Activated CD8-positive, alpha-beta memory T cell treated with anti-CD3 and anti-CD28 coated beads, Interleukin-2, amount 10 ng/mL, durations not matched to agents 7 days and 5 days (primary cell): Measurements from ENCODE around the gene FOXO1. TPM values are rescaled to one million over a fixed set of nuclear protein-coding genes. Genes with fewer than 3 reads are reported as not detected.
"Not testable (repeated sequence)": the region's sequence is repeated elsewhere in the genome, so short reads cannot be mapped to it uniquely, and the experiment has no call there.

Experiments used
- ATAC-seq: fragments of 150-1000 bp; cut with Tn5 transposase; one replicate; pipeline ENCODE4 v1.10.0; 2021; ENCODE audit warnings: moderate library complexity
- CTCF ChIA-PET: fragments of 350-600 bp; sonication (Branson Sonifier 250); formaldehyde crosslinking; loops from one replicate; lab custom pipeline; 2021; ENCODE audit warnings: antibody characterized with exemption; lab: Charles Lee
- DNase-seq: peaks from one replicate; pipeline ENCODE4 v3.0.0-alpha.2; 2020
- H3K27ac Mint-ChIP-seq: one replicate; pipeline ENCODE4 v1.8.0; 2021; ENCODE audit warnings: mild to moderate bottlenecking, mixed read lengths
- H3K27me3 Mint-ChIP-seq: one replicate; pipeline ENCODE4 v1.8.0; 2021; ENCODE audit warnings: mixed read lengths
- H3K36me3 Mint-ChIP-seq: one replicate; pipeline ENCODE4 v1.8.0; 2021; ENCODE audit warnings: mild to moderate bottlenecking, mixed read lengths
- H3K4me1 Mint-ChIP-seq: one replicate; pipeline ENCODE4 v1.8.0; 2021; ENCODE audit warnings: mixed read lengths
- H3K4me3 Mint-ChIP-seq: one replicate; pipeline ENCODE4 v1.8.0; 2021; ENCODE audit warnings: mild to moderate bottlenecking, moderate library complexity, mixed read lengths
- H3K9me3 Mint-ChIP-seq: one replicate; pipeline ENCODE4 v1.8.0; 2022; ENCODE audit warnings: low read depth, mixed read lengths
- total RNA-seq, 2 experiments: library from RNA; stranded (reverse); gene quantifications; one replicate each; pipeline ENCODE4 v1.2.3, GENCODE V29; 2021

Gene FOXO1
- total RNA-seq = 10 to 100 TPM; 20.2 to 27.1 TPM

DNA sequence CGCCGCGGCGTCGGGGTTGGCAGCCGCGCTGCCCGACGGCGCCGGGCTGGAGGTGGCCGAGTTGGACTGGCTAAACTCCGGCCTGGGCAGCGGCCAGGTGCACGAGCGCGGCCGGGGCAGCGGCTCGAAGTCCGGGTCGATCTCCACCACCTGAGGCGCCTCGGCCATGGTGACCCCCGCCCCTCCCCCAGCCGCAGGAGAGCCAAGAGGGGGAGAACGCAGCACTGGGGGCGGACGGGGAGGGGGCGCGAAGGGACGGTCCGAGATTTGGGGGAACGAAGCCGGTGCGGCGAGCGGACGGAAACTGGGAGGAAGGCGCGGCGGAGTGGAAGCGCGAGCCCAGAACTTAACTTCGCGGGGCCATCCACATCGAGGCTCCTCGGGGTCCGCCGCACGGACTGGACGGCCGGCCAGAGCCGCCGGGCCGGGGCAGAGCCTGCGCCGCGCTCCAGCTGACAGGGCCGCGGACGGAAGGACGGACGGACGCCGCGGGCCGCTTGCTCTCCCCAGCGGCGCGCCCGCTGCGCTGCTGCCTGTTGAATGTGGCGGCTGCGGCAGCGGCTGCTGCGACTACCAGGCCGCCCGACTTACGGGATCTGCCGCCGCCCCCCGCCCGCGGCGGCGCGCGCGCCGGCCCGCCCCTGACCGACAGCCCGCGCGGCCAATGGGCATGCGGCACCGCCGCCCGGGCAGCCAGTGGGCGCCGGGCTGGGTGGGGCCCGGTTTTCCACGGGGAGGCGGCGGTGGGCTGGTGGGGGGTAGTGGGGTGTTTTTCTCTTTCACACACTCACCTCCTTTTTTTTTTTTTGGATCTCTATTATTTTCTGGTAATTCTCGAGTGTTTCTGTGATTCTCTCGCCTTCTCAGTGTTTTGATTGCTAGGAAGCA lies at the start of gene FOXO1:
FOXO1 (minus strand) TSS at position 597 of the 888 bp plus-strand sequence; CDS start at position 168, 429 bp downstream.
- Mint-ChIP-seq H3K27me3 (no peaks in the 10 kb centered on the region), H3K9me3 (no peaks in the 10 kb centered on the region), H3K4me1 (peaks cover 30% of the 10 kb centered on the region), H3K4me3 (peak within 1 kb of the TSS; percentile 91), H3K36me3 (peaks cover 5% of the 10 kb centered on the region), H3K27ac (peak within 1 kb of the TSS; percentile 94)
- CTCF ChIA-PET = interaction anchor here (0.7 to 1.8 kb wide), 5 partner anchors 10 to 111 kb away, joined by 3 to 5 read pairs (median 4); no protein-coding TSS in a partner anchor
- DNase-seq = peak; percentile 88
- peak; percentile 73 for ATAC-seq

DNA sequence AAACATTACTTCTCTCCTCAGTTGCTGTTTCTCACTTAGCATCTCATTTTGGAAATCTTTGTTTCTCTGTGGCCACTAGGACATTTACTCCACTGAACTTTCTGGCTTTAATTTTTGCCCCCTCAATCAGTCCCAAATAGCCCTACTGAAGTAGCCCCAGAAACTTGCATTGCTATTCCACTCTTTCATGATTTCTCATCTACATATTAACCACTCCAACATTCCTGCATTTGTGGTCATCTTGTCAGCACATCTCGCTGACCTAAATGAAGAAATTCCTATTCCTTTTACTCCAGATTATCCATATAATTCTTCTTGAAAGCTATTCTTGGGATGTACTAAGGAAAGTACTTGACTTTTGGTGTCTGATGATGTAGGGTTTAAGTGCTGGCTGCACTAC lies 48.0 kb upstream of the FOXO1 start:
- ATAC-seq, H3K27ac Mint-ChIP-seq, H3K4me1 Mint-ChIP-seq, H3K9me3 Mint-ChIP-seq, CTCF ChIA-PET, H3K4me3 Mint-ChIP-seq, DNase-seq, H3K27me3 Mint-ChIP-seq: not testable (repeated sequence)
- peaks cover 49% of the 10 kb centered on the region for H3K36me3 Mint-ChIP-seq

- H3K27me3 Mint-ChIP-seq = no peaks in the 10 kb centered on the region
- CTCF ChIA-PET = no interaction called here
Observed at GRCh38 chr13:40706439-40706838, 40.0 kb upstream of the FOXO1 start.

GRCh38 chr13:40697711-40698110 lies 31.3 kb upstream of the FOXO1 start:
- no peaks in the 10 kb centered on the region for H3K27me3 Mint-ChIP-seq

More at GRCh38 chr13:40706439-40706838, 40.0 kb upstream of the FOXO1 start:
- Mint-ChIP-seq H3K4me3 (no peak overlapping the region), H3K36me3 (peaks cover 12% of the 10 kb centered on the region), H3K9me3 (peaks cover 16% of the 10 kb centered on the region), H3K4me1 (peaks cover 12% of the 10 kb centered on the region), H3K27ac (no peak overlapping the region)
- DNase-seq = no peak
- peak; percentile 30 for ATAC-seq

GRCh38 chr13:40694426-40694825 lies 28.0 kb upstream of the FOXO1 start:
- no peak for DNase-seq
- Mint-ChIP-seq H3K27me3 (no peaks in the 10 kb centered on the region), H3K4me3 (no peak overlapping the region), H3K36me3 (no peaks in the 10 kb centered on the region), H3K4me1 (no peaks in the 10 kb centered on the region), H3K27ac (no peak overlapping the region), H3K9me3 (no peaks in the 10 kb centered on the region)
- CTCF ChIA-PET = interaction anchor here (1.1 kb wide), 1 partner anchor 26 kb away, joined by 3 read pairs; no protein-coding TSS in a partner anchor
- ATAC-seq = no peak

More at GRCh38 chr13:40697711-40698110, 31.3 kb upstream of the FOXO1 start:
- Mint-ChIP-seq H3K9me3 (no peaks in the 10 kb centered on the region), H3K4me3 (no peak overlapping the region), H3K27ac (no peak overlapping the region), H3K36me3 (no peaks in the 10 kb centered on the region), H3K4me1 (no peaks in the 10 kb centered on the region)
- CTCF ChIA-PET = no interaction called here
- ATAC-seq (no peak), DNase-seq (no peak)

DNA sequence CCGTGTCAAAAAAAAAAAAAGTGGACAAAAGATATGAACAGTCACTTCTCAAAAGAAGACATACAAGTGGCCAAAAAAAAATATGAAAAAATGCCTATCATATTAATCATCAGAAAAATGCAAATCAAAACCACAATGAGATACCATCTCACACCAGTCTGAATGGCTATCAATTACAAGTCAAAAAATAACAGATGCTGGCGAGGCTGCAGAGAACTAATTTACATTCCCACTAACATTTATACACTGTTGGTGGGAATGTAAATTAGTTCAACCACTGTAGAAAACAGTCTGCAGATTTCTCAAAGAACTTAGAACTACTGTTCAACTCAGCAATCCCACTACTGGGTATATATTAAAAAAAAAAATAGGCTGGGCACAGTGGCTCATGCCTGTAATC lies 26.5 kb upstream of the FOXO1 start:
- ATAC-seq (no peak), DNase-seq (no peak)
- Mint-ChIP-seq H3K27ac (no peak overlapping the region), H3K9me3 (no peaks in the 10 kb centered on the region), H3K4me3 (no peak overlapping the region), H3K4me1 (no peaks in the 10 kb centered on the region), H3K36me3 (no peaks in the 10 kb centered on the region), H3K27me3 (no peaks in the 10 kb centered on the region)
- CTCF ChIA-PET = no interaction called here

GRCh38 chr13:40688781-40689180 lies 22.3 kb upstream of the FOXO1 start:
- H3K27ac Mint-ChIP-seq = no peak overlapping the region
- H3K4me3 Mint-ChIP-seq = no peak overlapping the region
- no peaks in the 10 kb centered on the region for H3K9me3 Mint-ChIP-seq
- CTCF ChIA-PET = no interaction called here
- DNase-seq (no peak), ATAC-seq (no peak)
- H3K27me3 Mint-ChIP-seq = no peaks in the 10 kb centered on the region
- no peaks in the 10 kb centered on the region for H3K36me3 Mint-ChIP-seq
- no peaks in the 10 kb centered on the region for H3K4me1 Mint-ChIP-seq

GRCh38 chr13:40682449-40683240 lies 16.2 kb upstream of the FOXO1 start:
- peaks cover 4% of the 10 kb centered on the region for H3K4me1 Mint-ChIP-seq
- no peaks in the 10 kb centered on the region for H3K9me3 Mint-ChIP-seq
- H3K4me3 Mint-ChIP-seq = no peak overlapping the region
- CTCF ChIA-PET = interaction anchor here (0.7 to 6.9 kb wide), 23 partner anchors 8 to 1000 kb away, joined by 3 to 55 read pairs (median 5); partner anchors contain the start of gene SLC25A15
- no peaks in the 10 kb centered on the region for H3K36me3 Mint-ChIP-seq
- ATAC-seq (no peak), DNase-seq (no peak)
- H3K27ac Mint-ChIP-seq = no peak overlapping the region
- H3K27me3 Mint-ChIP-seq = no peaks in the 10 kb centered on the region

DNA sequence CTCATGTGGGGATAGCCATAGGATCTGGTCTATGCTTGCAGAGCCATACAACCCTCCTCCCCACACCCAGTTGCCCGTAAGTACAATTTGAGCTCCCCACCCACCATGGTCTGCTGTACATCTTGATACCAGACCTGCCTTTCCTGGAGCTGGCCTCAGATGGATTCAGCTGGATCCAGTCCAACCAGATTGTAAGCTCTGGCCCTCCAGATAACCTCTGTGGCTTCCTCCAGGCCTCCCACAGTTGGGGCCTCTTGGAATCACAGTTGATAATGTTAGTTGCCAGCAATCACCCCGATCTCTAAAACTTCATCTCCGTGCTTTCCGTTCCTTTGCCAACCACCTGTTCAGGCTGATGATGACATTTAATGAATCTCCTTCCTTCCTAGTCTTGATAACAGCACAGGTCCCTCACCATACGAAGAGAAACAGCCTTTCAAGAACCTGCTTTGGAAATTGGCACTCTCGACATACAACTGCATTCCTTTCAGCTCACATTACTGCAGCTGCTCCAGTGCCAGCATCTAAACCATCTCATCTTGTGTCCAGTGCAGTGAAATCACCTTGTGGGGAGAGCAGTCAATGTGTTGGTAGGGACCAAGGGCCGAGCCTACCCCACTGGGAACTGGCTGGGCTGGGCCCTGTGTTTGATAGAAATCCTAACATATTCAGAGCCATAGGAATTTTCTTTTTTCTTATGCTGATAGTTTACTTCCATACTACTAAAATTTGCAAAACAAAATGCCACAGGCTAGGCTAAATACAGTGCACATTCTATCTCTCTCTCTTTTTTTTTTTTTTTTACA lies 15.1 kb upstream of the FOXO1 start:
- Mint-ChIP-seq H3K4me3 (no peak overlapping the region), H3K27ac (no peak overlapping the region), H3K9me3 (no peaks in the 10 kb centered on the region), H3K27me3 (no peaks in the 10 kb centered on the region), H3K4me1 (peaks cover 4% of the 10 kb centered on the region), H3K36me3 (no peaks in the 10 kb centered on the region)
- DNase-seq (no peak), ATAC-seq (no peak)
- CTCF ChIA-PET = interaction anchor here (0.9 to 6.9 kb wide), 13 partner anchors 13 to 996 kb away, joined by 3 to 55 read pairs (median 3); no protein-coding TSS in a partner anchor

DNA sequence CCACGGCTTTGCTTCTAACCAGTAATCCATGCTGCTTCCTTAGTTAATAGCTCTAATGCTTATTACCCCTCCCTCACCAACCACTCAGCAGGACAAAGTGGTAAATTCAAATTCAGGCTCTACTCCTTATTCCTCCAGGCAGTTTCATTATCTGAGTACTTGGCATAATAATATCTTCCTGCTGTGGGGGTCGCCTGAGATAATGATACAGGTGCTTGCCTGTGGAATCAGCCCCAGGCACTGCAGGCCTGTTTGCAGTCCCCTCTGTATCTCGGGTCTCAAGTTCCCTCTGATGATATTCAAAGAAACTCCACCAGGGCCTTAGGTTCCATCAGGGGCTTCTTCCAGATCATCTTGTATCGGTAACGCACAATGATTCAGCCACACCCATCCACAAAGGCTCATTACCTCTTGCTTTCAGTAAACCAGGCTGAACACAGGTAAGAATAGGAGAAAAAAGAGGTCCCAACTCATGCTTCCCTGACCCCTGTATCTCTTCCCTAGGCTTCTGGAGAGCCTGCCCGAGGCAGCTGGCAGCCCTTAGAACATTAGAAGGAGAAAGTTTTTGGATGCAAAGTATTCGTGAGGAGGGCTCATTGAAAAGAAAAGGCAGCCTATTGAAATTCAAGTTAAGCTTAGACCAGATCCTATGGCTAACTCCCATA lies 14.3 kb upstream of the FOXO1 start:
- Mint-ChIP-seq H3K27me3 (no peaks in the 10 kb centered on the region), H3K4me1 (peaks cover 4% of the 10 kb centered on the region), H3K4me3 (no peak overlapping the region), H3K27ac (no peak overlapping the region), H3K36me3 (no peaks in the 10 kb centered on the region), H3K9me3 (no peaks in the 10 kb centered on the region)
- DNase-seq (no peak), ATAC-seq (no peak)
- CTCF ChIA-PET = interaction anchor here (0.9 to 6.9 kb wide), 5 partner anchors 12 to 996 kb away, joined by 3 to 55 read pairs (median 3); no protein-coding TSS in a partner anchor

GRCh38 chr13:40679480-40679985 lies 13.1 kb upstream of the FOXO1 start:
- DNase-seq (no peak), ATAC-seq (no peak)
- H3K4me3 Mint-ChIP-seq = no peak overlapping the region
- H3K27me3 Mint-ChIP-seq = no peaks in the 10 kb centered on the region
- peaks cover 4% of the 10 kb centered on the region for H3K4me1 Mint-ChIP-seq
- CTCF ChIA-PET = interaction anchor here (6.9 kb wide), 1 partner anchor 737 kb away, joined by 55 read pairs; no protein-coding TSS in a partner anchor
- H3K9me3 Mint-ChIP-seq = no peaks in the 10 kb centered on the region
- H3K36me3 Mint-ChIP-seq = no peaks in the 10 kb centered on the region
- no peak overlapping the region for H3K27ac Mint-ChIP-seq

GRCh38 chr13:40677064-40677463 lies 10.6 kb upstream of the FOXO1 start:
- Mint-ChIP-seq H3K4me1 (peaks cover 5% of the 10 kb centered on the region), H3K27me3 (no peaks in the 10 kb centered on the region), H3K4me3 (no peak overlapping the region), H3K36me3 (no peaks in the 10 kb centered on the region), H3K9me3 (no peaks in the 10 kb centered on the region), H3K27ac (no peak overlapping the region)
- DNase-seq (no peak), ATAC-seq (no peak)
- CTCF ChIA-PET = interaction anchor here (0.7 kb wide), 1 partner anchor 9 kb away, joined by 3 read pairs; no protein-coding TSS in a partner anchor
